ENCODE results near the gene ADGRL3. TPM values are rescaled to one million over a fixed set of nuclear protein-coding genes. Genes with fewer than 3 reads are reported as not detected.

The ADGRL3 gene
- total RNA-seq, 1 donor from 2014 or later: 31.3 TPM

- no peak overlapping the region for H3K4me2 ChIP-seq (ENCODE audit: low read length)
- H3K27ac ChIP-seq (ENCODE audit: low read depth, low read length): no peak overlapping the region
- Mint-ChIP-seq H3K27ac (ENCODE audit: unreplicated experiment) (no peak overlapping the region), H3K4me3 (ENCODE audit: unreplicated experiment) (no peak overlapping the region), H3K4me1 (ENCODE audit: low read depth, unreplicated experiment) (no peaks in the 10 kb centered on the region), H3K36me3 (ENCODE audit: low read depth, unreplicated experiment) (peaks cover 3% of the 10 kb centered on the region), H3K9me3 (ENCODE audit: unreplicated experiment) (no peaks in the 10 kb centered on the region), H3K27me3 (ENCODE audit: low read depth, unreplicated experiment) (no peaks in the 10 kb centered on the region)
- no peak overlapping the region for H2AFZ ChIP-seq (ENCODE audit: low read depth, low read length)
- no peaks in the 10 kb centered on the region for H3K27me3 ChIP-seq (ENCODE audit: insufficient read depth, low read length)
- H3K9ac ChIP-seq (ENCODE audit: low read length): no peak overlapping the region
- no peak overlapping the region for H3K4me3 ChIP-seq (ENCODE audit: insufficient read depth, low read depth, low read length)
- no peaks in the 10 kb centered on the region for H3K36me3 ChIP-seq (ENCODE audit: insufficient read depth, low read length)
- DNase-seq (ENCODE audit: low read depth) (no peak), FAIRE-seq (no peak)
- no peaks in the 10 kb centered on the region for H4K20me1 ChIP-seq (ENCODE audit: insufficient read depth, low read length)
- no peak for TF ChIP-seq EZH2 (IDR thresholded peaks at IDR 0.05; ENCODE audit: insufficient read depth, low read length)
- TF ChIP-seq, protein P1, sequence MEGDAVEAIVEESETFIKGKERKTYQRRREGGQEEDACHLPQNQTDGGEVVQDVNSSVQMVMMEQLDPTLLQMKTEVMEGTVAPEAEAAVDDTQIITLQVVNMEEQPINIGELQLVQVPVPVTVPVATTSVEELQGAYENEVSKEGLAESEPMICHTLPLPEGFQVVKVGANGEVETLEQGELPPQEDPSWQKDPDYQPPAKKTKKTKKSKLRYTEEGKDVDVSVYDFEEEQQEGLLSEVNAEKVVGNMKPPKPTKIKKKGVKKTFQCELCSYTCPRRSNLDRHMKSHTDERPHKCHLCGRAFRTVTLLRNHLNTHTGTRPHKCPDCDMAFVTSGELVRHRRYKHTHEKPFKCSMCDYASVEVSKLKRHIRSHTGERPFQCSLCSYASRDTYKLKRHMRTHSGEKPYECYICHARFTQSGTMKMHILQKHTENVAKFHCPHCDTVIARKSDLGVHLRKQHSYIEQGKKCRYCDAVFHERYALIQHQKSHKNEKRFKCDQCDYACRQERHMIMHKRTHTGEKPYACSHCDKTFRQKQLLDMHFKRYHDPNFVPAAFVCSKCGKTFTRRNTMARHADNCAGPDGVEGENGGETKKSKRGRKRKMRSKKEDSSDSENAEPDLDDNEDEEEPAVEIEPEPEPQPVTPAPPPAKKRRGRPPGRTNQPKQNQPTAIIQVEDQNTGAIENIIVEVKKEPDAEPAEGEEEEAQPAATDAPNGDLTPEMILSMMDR (IDR thresholded peaks at IDR 0.05; ENCODE audit: insufficient read depth, low read depth, low read length): no peak
- no peaks in the 10 kb centered on the region for H3K9me3 ChIP-seq (ENCODE audit: insufficient read depth, low read depth, low read length)
- no peaks in the 10 kb centered on the region for H3K4me1 ChIP-seq (ENCODE audit: insufficient read depth, low read length)
- no peaks in the 10 kb centered on the region for H3K79me2 ChIP-seq (ENCODE audit: insufficient read depth, low read length)
Observed at GRCh38 chr4:61896634-61897033, 696.5 kb downstream of the ADGRL3 start.

DNA sequence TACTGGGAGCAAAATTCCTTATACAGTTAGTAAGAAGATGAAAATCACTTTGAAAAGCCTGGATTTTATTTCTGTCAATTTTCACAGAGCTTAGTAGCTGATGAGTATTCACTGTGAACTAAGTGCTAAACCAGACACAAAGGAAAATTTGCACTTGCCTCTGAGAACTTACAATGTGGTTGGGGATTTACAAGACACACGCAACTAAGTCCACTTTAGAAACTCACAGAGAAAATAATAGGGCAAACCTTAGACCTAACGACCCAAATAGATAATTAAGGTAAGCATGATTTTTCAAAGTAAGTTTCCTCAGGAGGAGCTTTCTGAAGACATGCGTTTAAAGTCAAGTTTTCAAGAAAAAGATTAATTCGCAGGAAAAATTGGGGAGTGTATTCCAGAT is 708.9 kb downstream of the ADGRL3 start:
- Mint-ChIP-seq H3K4me3 (ENCODE audit: unreplicated experiment) (no peak overlapping the region), H3K36me3 (ENCODE audit: low read depth, unreplicated experiment) (no peaks in the 10 kb centered on the region), H3K27ac (ENCODE audit: unreplicated experiment) (no peak overlapping the region), H3K9me3 (ENCODE audit: unreplicated experiment) (no peaks in the 10 kb centered on the region), H3K4me1 (ENCODE audit: low read depth, unreplicated experiment) (peaks cover 6% of the 10 kb centered on the region), H3K27me3 (ENCODE audit: low read depth, unreplicated experiment) (no peaks in the 10 kb centered on the region)
- Histone ChIP-seq H3K4me2 (ENCODE audit: low read length) (no peak overlapping the region), H3K9ac (ENCODE audit: low read length) (no peak overlapping the region), H4K20me1 (ENCODE audit: insufficient read depth, low read length) (no peaks in the 10 kb centered on the region), H3K36me3 (ENCODE audit: insufficient read depth, low read length) (no peaks in the 10 kb centered on the region), H3K9me3 (ENCODE audit: insufficient read depth, low read depth, low read length) (no peaks in the 10 kb centered on the region), H3K27ac (ENCODE audit: low read depth, low read length) (no peak overlapping the region), H2AFZ (ENCODE audit: low read depth, low read length) (no peak overlapping the region), H3K79me2 (ENCODE audit: insufficient read depth, low read length) (no peaks in the 10 kb centered on the region), H3K4me1 (ENCODE audit: insufficient read depth, low read length) (no peaks in the 10 kb centered on the region), H3K4me3 (ENCODE audit: insufficient read depth, low read depth, low read length) (no peak overlapping the region), H3K27me3 (ENCODE audit: insufficient read depth, low read length) (no peaks in the 10 kb centered on the region)
- TF ChIP-seq, protein P1 (IDR thresholded peaks at IDR 0.05; ENCODE audit: insufficient read depth, low read depth, low read length): no peak
- no peak for TF ChIP-seq EZH2 (IDR thresholded peaks at IDR 0.05; ENCODE audit: insufficient read depth, low read length)
- no peak for DNase-seq (ENCODE audit: low read depth)
- FAIRE-seq: no peak

- no peak overlapping the region for H3K4me2 ChIP-seq (ENCODE audit: low read length)
- H3K4me1 ChIP-seq (ENCODE audit: insufficient read depth, low read length): no peaks in the 10 kb centered on the region
- H3K27me3 ChIP-seq (ENCODE audit: insufficient read depth, low read length): no peaks in the 10 kb centered on the region
- no peaks in the 10 kb centered on the region for H4K20me1 ChIP-seq (ENCODE audit: insufficient read depth, low read length)
- no peak overlapping the region for H3K27ac ChIP-seq (ENCODE audit: low read depth, low read length)
- FAIRE-seq: no peak
- DNase-seq (ENCODE audit: low read depth): peak; percentile 2
- TF ChIP-seq, protein P1 (IDR thresholded peaks at IDR 0.05; ENCODE audit: insufficient read depth, low read depth, low read length): no peak
- TF ChIP-seq EZH2 (IDR thresholded peaks at IDR 0.05; ENCODE audit: insufficient read depth, low read length): no peak
- Mint-ChIP-seq H3K4me1 (ENCODE audit: low read depth, unreplicated experiment) (peaks cover 6% of the 10 kb centered on the region), H3K27ac (ENCODE audit: unreplicated experiment) (no peak overlapping the region), H3K9me3 (ENCODE audit: unreplicated experiment) (no peaks in the 10 kb centered on the region), H3K36me3 (ENCODE audit: low read depth, unreplicated experiment) (no peaks in the 10 kb centered on the region), H3K27me3 (ENCODE audit: low read depth, unreplicated experiment) (no peaks in the 10 kb centered on the region), H3K4me3 (ENCODE audit: unreplicated experiment) (no peak overlapping the region)
- H2AFZ ChIP-seq (ENCODE audit: low read depth, low read length): no peak overlapping the region
- H3K36me3 ChIP-seq (ENCODE audit: insufficient read depth, low read length): no peaks in the 10 kb centered on the region
- H3K9me3 ChIP-seq (ENCODE audit: insufficient read depth, low read depth, low read length): no peaks in the 10 kb centered on the region
- no peak overlapping the region for H3K9ac ChIP-seq (ENCODE audit: low read length)
- no peaks in the 10 kb centered on the region for H3K79me2 ChIP-seq (ENCODE audit: insufficient read depth, low read length)
- no peak overlapping the region for H3K4me3 ChIP-seq (ENCODE audit: insufficient read depth, low read depth, low read length)
Observed at GRCh38 chr4:61911313-61911756, 711.2 kb downstream of the ADGRL3 start.
